GM12878 (cell line): ENCODE results near the gene LMF1. TPM values are rescaled to one million over a fixed set of nuclear protein-coding genes. Genes with fewer than 3 reads are reported as not detected.

ENCODE experiments used
- ATAC-seq: fragments of 200-7000 bp; cut with Tn5 transposase; 3 replicates; pipeline ENCODE4 v1.9.1; 2020; ENCODE audit warnings: mild to moderate bottlenecking, moderate library complexity
- BruUV-seq: library from RNA; stranded (reverse); fragments of 400-500 nt; replicated peaks from 2 replicates; lab custom pipeline; 2021; lab: Mats Ljungman, UMichigan
- CTCF ChIA-PET: fragments of 300-600 bp; sonication (Branson Sonifier 250); formaldehyde crosslinking; extraction: SDS; loops from one replicate; lab custom pipeline; 2021; ENCODE audit warnings: inconsistent platforms; lab: Yijun Ruan, JAX
- POLR2A ChIA-PET: fragments of 350-600 bp; formaldehyde crosslinking; extraction: SDS; loops from one replicate; lab custom pipeline; 2021; ENCODE audit warnings: inconsistent platforms; lab: Charles Lee
- RAD21 ChIA-PET: fragments of 300-600 bp; sonication (Branson Sonifier 250); formaldehyde crosslinking; loops from one replicate; lab custom pipeline; 2023; ENCODE audit warnings: antibody characterized with exemption; ENCODE audit not compliant: unreplicated experiment; lab: Charles Lee
- SMC1A ChIA-PET: fragments of 300-600 bp; sonication (Branson Sonifier 250); formaldehyde crosslinking; loops from one replicate; lab custom pipeline; 2023; ENCODE audit not compliant: unreplicated experiment, uncharacterized antibody; lab: Charles Lee
- DNase-seq: peaks from one replicate; pipeline ENCODE4 v3.0.0-alpha.2; 2011; ENCODE audit warnings: low read depth, low spot score
- FAIRE-seq: peaks from 3 replicates; lab custom pipeline; 2011; peaks lifted over from hg19 to GRCh38; lab: Jason Lieb, UNC
- H2AFZ ChIP-seq: 2 replicates; pipeline ENCODE4 v1.6.0; 2011; ENCODE audit warnings: low read depth, low read length, control low read depth; ENCODE audit not compliant: control insufficient read depth
- H3K27ac ChIP-seq: 2 replicates; pipeline ENCODE4 v1.5.1; 2011; ENCODE audit warnings: control low read depth; ENCODE audit not compliant: control insufficient read depth, insufficient read depth
- H3K27me3 ChIP-seq, 2 experiments: replicated peaks in 1 of 2; 2 replicates each; pipeline versions ENCODE4 v1.6.0 to v1.6.1; 2011; ENCODE audit warnings: low read length in 1 of 2; ENCODE audit not compliant: control insufficient read depth in 2 of 2, insufficient read depth in 2 of 2
- H3K36me3 ChIP-seq, 2 experiments: 2 replicates each; pipeline ENCODE4 v1.5.1; 2011; ENCODE audit warnings: low read length in 1 of 2; ENCODE audit not compliant: control insufficient read depth in 2 of 2, insufficient read depth in 2 of 2
- H3K4me1 ChIP-seq: 2 replicates; pipeline ENCODE4 v1.6.1; 2011; ENCODE audit warnings: mild to moderate bottlenecking, low read length, moderate library complexity, mixed read lengths; ENCODE audit not compliant: control insufficient read depth, insufficient read depth
- H3K4me2 ChIP-seq: 2 replicates; pipeline ENCODE4 v1.6.0; 2011; ENCODE audit warnings: control low read depth; ENCODE audit not compliant: control insufficient read depth, insufficient read depth
- H3K4me3 ChIP-seq: fragments of 200-600 bp; sonication (generic); 2 replicates; pipeline ENCODE4 v1.5.1; 2016
- H3K79me2 ChIP-seq: 2 replicates; pipeline ENCODE4 v1.6.0; 2011; ENCODE audit warnings: low read length; ENCODE audit not compliant: control insufficient read depth, insufficient read depth
- H3K9ac ChIP-seq: 2 replicates; pipeline ENCODE4 v1.8.0; 2011; ENCODE audit warnings: low read length, control low read depth, mixed read lengths; ENCODE audit not compliant: control insufficient read depth, insufficient read depth
- H3K9me3 ChIP-seq: replicated peaks from 3 replicates; pipeline ENCODE4 v1.5.1; 2011; ENCODE audit warnings: mild to moderate bottlenecking, low read length; ENCODE audit not compliant: control insufficient read depth, insufficient read depth
- H4K20me1 ChIP-seq: 2 replicates; pipeline ENCODE4 v1.6.0; 2011; ENCODE audit not compliant: control insufficient read depth, insufficient read depth
- ATF3 ChIP-seq: IDR thresholded peaks from 2 replicates; pipeline ENCODE4 v1.6.1; 2011; ENCODE audit warnings: low read depth, mild to moderate bottlenecking, low read length, moderate library complexity, borderline replicate concordance; ENCODE audit errors: extremely low read depth
- CBFB ChIP-seq: IDR thresholded peaks from 2 replicates; pipeline ENCODE4 v1.6.1; 2016; ENCODE audit warnings: antibody characterized with exemption, low read depth
- CHD4 ChIP-seq: fragments of 200-600 bp; sonication (generic); IDR thresholded peaks from 2 replicates; pipeline ENCODE4 v1.6.1; 2016; ENCODE audit warnings: mild to moderate bottlenecking
- EZH2 ChIP-seq: IDR thresholded peaks from 2 replicates; pipeline ENCODE4 v1.6.1; 2012; ENCODE audit warnings: low read depth, mild to moderate bottlenecking, control low read depth, inconsistent platforms, low read length, borderline replicate concordance; ENCODE audit not compliant: control insufficient read depth
- KDM1A ChIP-seq: fragments of 200-600 bp; sonication (generic); IDR thresholded peaks from 2 replicates; pipeline ENCODE4 v1.6.1; 2016; ENCODE audit warnings: borderline replicate concordance
- MEF2A ChIP-seq: IDR thresholded peaks from 2 replicates; pipeline ENCODE4 v1.6.1; 2011; ENCODE audit warnings: low read depth, mild to moderate bottlenecking, low read length, moderate library complexity; ENCODE audit not compliant: insufficient read depth
- MYB ChIP-seq: fragments of 150-350 bp; IDR thresholded peaks from 2 replicates; pipeline ENCODE4 v1.6.1; 2014; ENCODE audit warnings: mild to moderate bottlenecking, low read depth, low read length, borderline replicate concordance
- NFXL1 ChIP-seq: fragments of 450-650 bp; IDR thresholded peaks from 2 replicates; pipeline ENCODE4 v1.6.1; 2017; ENCODE audit warnings: antibody characterized with exemption, mild to moderate bottlenecking, borderline replicate concordance
- POLR2AphosphoS2 ChIP-seq: IDR thresholded peaks from 2 replicates; pipeline ENCODE4 v1.6.1; 2011; ENCODE audit warnings: low read depth, mild to moderate bottlenecking, low read length, improper control_type of control experiment, moderate library complexity
- SPI1 ChIP-seq: IDR thresholded peaks from 2 replicates; pipeline ENCODE4 v1.6.1; 2011; ENCODE audit warnings: low read depth, mild to moderate bottlenecking, low read length, moderate library complexity, borderline replicate concordance; ENCODE audit not compliant: insufficient read depth
- TCF3 ChIP-seq: IDR thresholded peaks from 2 replicates; pipeline ENCODE4 v1.6.1; 2012; ENCODE audit warnings: low read depth, mild to moderate bottlenecking, low read length, borderline replicate concordance; ENCODE audit not compliant: insufficient read depth
- ZBED1 ChIP-seq: IDR thresholded peaks from 2 replicates; pipeline ENCODE4 v1.6.1; 2016; ENCODE audit warnings: borderline replicate concordance
- ZNF687 ChIP-seq: fragments of 450-650 bp; IDR thresholded peaks from 2 replicates; pipeline ENCODE4 v1.6.1; 2017; ENCODE audit warnings: mild to moderate bottlenecking, moderate library complexity
- WGBS: methylation state at CpG from one replicate; pipeline ENCODE4 v1.1.6; 2016; ENCODE audit warnings: low lambda C conversion rate; ENCODE audit not compliant: insufficient replicate concordance, insufficient coverage; ENCODE audit errors: missing lambda C conversion rate; 5-methylcytosine and 5-hydroxymethylcytosine counted together
- in situ Hi-C: fragments of 300-500 bp; cut with MboI; formaldehyde crosslinking; loops from 9 replicates; pipeline ENCODE4 v1.14.3; 2018; ENCODE audit warnings: mixed read lengths
- intact Hi-C: fragments of 100-400 bp; cut with micrococcal nuclease; formaldehyde crosslinking; loops from one replicate; pipeline ENCODE4 v1.14.2; 2022; ENCODE audit not compliant: unreplicated experiment
- polyA plus RNA-seq, 11 experiments: library from polyadenylated mRNA; depleted of rRNA in 4 of 11; unstranded in 6 of 11; stranded (reverse) in 5 of 11; fragments of >200 nt; fragmentation: Nextera tagmentation in 4 of 11; fragmentation: Illumina TruSeq in 1 of 11; extraction: Ambion mirVana in 4 of 11; extraction: Trizol in 1 of 11; gene quantifications; 1 replicate in 1 of 11; 2 replicates in 10 of 11; pipeline versions ENCODE4 v1.2.1 to v1.2.3, GENCODE V29; 2011 to 2016; ENCODE audit warnings: inconsistent platforms in 2 of 11, missing spikeins in 2 of 11, low read depth in 1 of 11
- total RNA-seq, 4 experiments: library from RNA; depleted of rRNA in 3 of 4; stranded (reverse); fragments of >200 nt in 3 of 4; fragmentation: Illumina TruSeq in 1 of 4; extraction: Trizol in 1 of 4; gene quantifications; 2 replicates each; pipeline versions ENCODE4 v1.2.1 to v1.2.3, GENCODE V29; 2013 to 2021

The LMF1 gene
- total and polyA plus RNA-seq, 10 of the 15 experiments (the other 5 are each of a cell fraction or from before 2014, with no cell fraction given), result 0.18 to 3.2 (median 1.4) TPM; not detected in 1

GRCh38 chr16:830107-830870, 140.5 kb downstream of the LMF1 start (continued):
- TF ChIP-seq ZNF687, result no peak
- TF ChIP-seq MYB, result no peak

GRCh38 chr16:828891-829290, 141.9 kb downstream of the LMF1 start:
- H3K27ac ChIP-seq, result no peak overlapping the region
- DNase-seq (no peak), ATAC-seq (no peak), FAIRE-seq (no peak)
- H3K9ac ChIP-seq, result no peak overlapping the region
- POLR2A ChIA-PET, result interaction anchor here (0.5 kb wide), 1 partner anchor 14 kb away, joined by 3 read pairs; no protein-coding TSS in a partner anchor
- WGBS, result 20% methylated on average over 17 of the region's 17 CpGs
- H3K4me2 ChIP-seq, result no peak overlapping the region
- no peaks in the 10 kb centered on the region for H3K79me2 ChIP-seq
- no peaks in the 10 kb centered on the region for H4K20me1 ChIP-seq
- SMC1A ChIA-PET, result no interaction called here
- H3K9me3 ChIP-seq, result no peaks in the 10 kb centered on the region; the same call in 2 of the 3 replicates
- CTCF ChIA-PET, result no interaction called here
- in situ Hi-C loops, result no loop called here
- H3K4me1 ChIP-seq, result no peaks in the 10 kb centered on the region
- no TSS peak for BruUV-seq
- intact Hi-C loops, result no loop called here
- no peaks in the 10 kb centered on the region for H3K27me3 ChIP-seq
- H3K36me3 ChIP-seq, result no peaks in the 10 kb centered on the region
- no peak overlapping the region for H2AFZ ChIP-seq
- RAD21 ChIA-PET, result no interaction called here
- no peak overlapping the region for H3K4me3 ChIP-seq
- TF ChIP-seq KDM1A, result no peak
- no peak for TF ChIP-seq ZBED1
- no peak for TF ChIP-seq TCF3
- TF ChIP-seq CHD4, result no peak
- TF ChIP-seq ATF3, result no peak
- TF ChIP-seq NFXL1, result no peak
- no peak for TF ChIP-seq SPI1
- no peak for TF ChIP-seq POLR2AphosphoS2
- TF ChIP-seq MEF2A, result no peak
- no peak for TF ChIP-seq EZH2
- TF ChIP-seq MYB, result no peak
- no peak for TF ChIP-seq CBFB
